ENCODE measurements around the gene FOXP1.
"Not testable (repeated sequence)": the region's sequence is repeated elsewhere in the genome, so short reads cannot be mapped to it uniquely, and the experiment has no call there.

Gene FOXP1

DNA sequence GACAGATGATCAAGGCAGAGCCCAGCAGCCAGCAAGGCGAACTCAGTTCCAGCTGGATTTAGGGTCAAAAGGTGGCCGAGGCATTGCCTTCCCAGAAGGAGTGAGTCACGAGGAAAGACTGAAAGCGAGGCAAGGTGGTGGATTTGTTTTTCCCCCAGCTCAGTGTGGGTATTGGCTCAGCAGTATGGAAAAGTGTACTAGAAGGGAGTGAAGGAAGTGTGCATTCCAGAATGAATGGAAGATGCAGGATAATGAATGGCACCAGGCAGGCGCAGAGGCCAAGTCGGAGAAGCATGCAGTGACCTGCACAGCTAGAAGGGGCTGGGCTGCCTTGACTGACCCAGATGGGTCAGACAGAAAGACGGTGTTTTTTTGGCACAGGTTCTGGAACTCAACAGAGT is 46.3 kb downstream of the FOXP1 start:
- Mint-ChIP-seq H3K4me1 (peaks cover 18% of the 10 kb centered on the region), H3K36me3 (no peaks in the 10 kb centered on the region), H3K27ac (no peak overlapping the region), H3K9me3 (no peaks in the 10 kb centered on the region), H3K4me3 (no peak overlapping the region)
- ATAC-seq (no peak), DNase-seq (ENCODE audit: low spot score in 2 of 2) (no peak)

DNA sequence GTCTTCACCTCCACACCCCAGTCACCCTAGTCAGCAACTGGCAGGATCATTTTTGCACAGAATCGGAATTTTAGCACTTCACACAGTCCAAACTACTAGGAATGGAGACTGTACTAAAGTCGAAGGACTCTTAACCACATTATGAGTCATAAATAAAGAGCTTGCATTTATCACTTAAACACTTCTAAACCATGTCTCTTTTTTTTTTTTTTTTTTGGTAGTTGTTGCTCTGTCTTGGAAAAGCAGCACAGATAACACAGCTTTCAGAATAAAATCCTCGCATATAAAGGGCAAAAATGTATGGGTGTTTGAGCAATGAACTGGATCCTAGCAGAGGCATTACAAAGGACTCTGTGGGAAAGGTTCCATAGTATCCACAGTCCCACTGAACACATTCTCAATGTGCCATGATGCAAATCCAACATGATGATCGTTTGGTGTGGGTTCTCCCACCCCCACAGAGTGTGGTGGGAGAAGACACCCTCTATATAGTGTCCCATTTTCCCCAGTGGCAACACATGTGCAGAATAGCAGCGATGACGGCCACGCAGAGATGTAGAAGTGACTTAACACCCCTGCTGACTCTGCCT is 47.1 kb downstream of the FOXP1 start:
- H3K36me3 Mint-ChIP-seq = no peaks in the 10 kb centered on the region
- H3K27ac Mint-ChIP-seq = no peak overlapping the region

DNA sequence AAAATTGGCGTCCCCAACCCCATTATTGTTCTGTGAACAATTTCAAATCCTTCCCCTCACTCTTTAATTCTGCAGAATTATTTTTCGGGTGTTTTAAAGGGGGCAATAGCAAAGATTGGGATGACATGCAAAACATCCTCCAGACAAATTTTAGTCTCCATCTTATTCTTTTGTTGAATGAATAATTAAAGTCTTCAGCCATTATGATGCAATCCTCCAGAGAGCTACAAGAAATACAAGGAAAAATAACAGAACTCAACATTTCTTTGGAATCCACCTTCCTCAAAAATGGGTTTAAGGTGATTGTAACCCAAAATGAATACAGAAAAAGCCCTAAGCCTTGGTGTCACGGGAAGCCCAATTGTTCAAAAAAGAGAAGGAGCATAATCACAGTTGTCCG is 49.9 kb downstream of the FOXP1 start:
- ATAC-seq (no peak), DNase-seq (ENCODE audit: low spot score in 2 of 2) (no peak)
- Mint-ChIP-seq H3K27ac (no peak overlapping the region), H3K4me1 (peaks cover 24% of the 10 kb centered on the region), H3K9me3 (no peaks in the 10 kb centered on the region), H3K36me3 (no peaks in the 10 kb centered on the region), H3K4me3 (no peak overlapping the region)

More for the DNA sequence above, 47.1 kb downstream of the FOXP1 start:
- no peak for DNase-seq (ENCODE audit: low spot score in 2 of 2)
- ATAC-seq = no peak
- Mint-ChIP-seq H3K4me1 (peaks cover 18% of the 10 kb centered on the region), H3K9me3 (no peaks in the 10 kb centered on the region), H3K4me3 (no peak overlapping the region)

- Mint-ChIP-seq H3K27ac (no peak overlapping the region), H3K36me3 (no peaks in the 10 kb centered on the region), H3K4me3 (no peak overlapping the region), H3K9me3 (no peaks in the 10 kb centered on the region), H3K4me1 (peaks cover 24% of the 10 kb centered on the region)
- ATAC-seq (no peak), DNase-seq (ENCODE audit: low spot score in 2 of 2) (no peak)
Observed at GRCh38 chr3:71532639-71533395, 50.7 kb downstream of the FOXP1 start.

GRCh38 chr3:71530903-71531530 is 52.5 kb downstream of the FOXP1 start:
- no peak overlapping the region for H3K4me3 Mint-ChIP-seq
- no peak overlapping the region for H3K27ac Mint-ChIP-seq
- H3K36me3 Mint-ChIP-seq = no peaks in the 10 kb centered on the region
- ATAC-seq = no peak
- peaks cover 10% of the 10 kb centered on the region for H3K4me1 Mint-ChIP-seq
- no peaks in the 10 kb centered on the region for H3K9me3 Mint-ChIP-seq
- no peak for DNase-seq (ENCODE audit: low spot score in 2 of 2)

GRCh38 chr3:71528816-71529215 is 54.7 kb downstream of the FOXP1 start:
- no peak overlapping the region for H3K4me3 Mint-ChIP-seq
- DNase-seq (ENCODE audit: low spot score in 2 of 2) (no peak), ATAC-seq (no peak)
- H3K27ac Mint-ChIP-seq = no peak overlapping the region
- peaks cover 5% of the 10 kb centered on the region for H3K4me1 Mint-ChIP-seq
- H3K36me3 Mint-ChIP-seq = no peaks in the 10 kb centered on the region
- no peaks in the 10 kb centered on the region for H3K9me3 Mint-ChIP-seq

DNA sequence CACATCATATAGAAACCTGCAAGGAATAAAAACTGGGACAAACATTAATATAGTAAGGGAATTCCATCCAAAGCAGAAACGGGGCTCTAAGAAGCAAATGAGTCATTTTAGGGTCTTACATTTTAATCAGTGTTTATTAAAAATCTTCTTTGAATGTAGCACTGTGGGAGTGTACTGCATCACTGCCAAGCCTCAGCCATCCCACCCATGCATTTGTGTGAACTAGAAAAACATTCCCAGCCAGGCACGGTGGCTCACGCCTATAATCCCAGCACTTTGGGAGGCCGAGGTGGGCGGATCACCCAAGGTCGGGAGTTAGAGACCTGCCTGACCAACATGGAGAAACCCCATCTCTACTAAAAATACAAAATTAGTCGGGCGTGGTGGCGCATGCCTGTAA is 57.1 kb downstream of the FOXP1 start:
- not testable (repeated sequence) for H3K4me3 Mint-ChIP-seq; H3K27ac Mint-ChIP-seq; H3K9me3 Mint-ChIP-seq; H3K4me1 Mint-ChIP-seq; ATAC-seq; DNase-seq (ENCODE audit: low spot score in 2 of 2); H3K36me3 Mint-ChIP-seq

GRCh38 chr3:71525391-71525790 is 58.1 kb downstream of the FOXP1 start:
- Mint-ChIP-seq H3K4me1 (peaks cover 11% of the 10 kb centered on the region), H3K9me3 (no peaks in the 10 kb centered on the region), H3K4me3 (no peak overlapping the region), H3K27ac (no peak overlapping the region), H3K36me3 (no peaks in the 10 kb centered on the region)
- DNase-seq (ENCODE audit: low spot score in 2 of 2) (no peak), ATAC-seq (no peak)

GRCh38 chr3:71524672-71525071 is 58.9 kb downstream of the FOXP1 start:
- Mint-ChIP-seq H3K4me1 (peaks cover 8% of the 10 kb centered on the region), H3K9me3 (no peaks in the 10 kb centered on the region), H3K36me3 (no peaks in the 10 kb centered on the region), H3K27ac (no peak overlapping the region), H3K4me3 (no peak overlapping the region)
- DNase-seq (ENCODE audit: low spot score in 2 of 2) (no peak), ATAC-seq (no peak)

GRCh38 chr3:71523628-71524027 is 59.9 kb downstream of the FOXP1 start:
- DNase-seq (ENCODE audit: low spot score in 2 of 2) (no peak), ATAC-seq (no peak)
- no peak overlapping the region for H3K4me3 Mint-ChIP-seq
- H3K4me1 Mint-ChIP-seq = peaks cover 6% of the 10 kb centered on the region
- no peaks in the 10 kb centered on the region for H3K9me3 Mint-ChIP-seq
- H3K27ac Mint-ChIP-seq = no peak overlapping the region
- no peaks in the 10 kb centered on the region for H3K36me3 Mint-ChIP-seq

- Mint-ChIP-seq H3K36me3 (no peaks in the 10 kb centered on the region), H3K27ac (no peak overlapping the region), H3K4me1 (peaks cover 6% of the 10 kb centered on the region), H3K4me3 (no peak overlapping the region), H3K9me3 (no peaks in the 10 kb centered on the region)
- no peak for DNase-seq (ENCODE audit: low spot score in 2 of 2)
- ATAC-seq = no peak
Observed at GRCh38 chr3:71521940-71522876, 61.3 kb downstream of the FOXP1 start.

- Mint-ChIP-seq H3K27ac (peak overlapping the region; percentile 36), H3K4me3 (no peak overlapping the region), H3K9me3 (no peaks in the 10 kb centered on the region), H3K4me1 (peaks cover 6% of the 10 kb centered on the region), H3K36me3 (no peaks in the 10 kb centered on the region)
- ATAC-seq (no peak), DNase-seq (ENCODE audit: low spot score in 2 of 2) (no peak)
Observed at GRCh38 chr3:71521021-71521352, 62.5 kb downstream of the FOXP1 start.

- Mint-ChIP-seq H3K4me3 (no peak overlapping the region), H3K27ac (peak overlapping the region; percentile 36), H3K9me3 (no peaks in the 10 kb centered on the region), H3K4me1 (peaks cover 6% of the 10 kb centered on the region), H3K36me3 (no peaks in the 10 kb centered on the region)
- DNase-seq (ENCODE audit: low spot score in 2 of 2) (no peak), ATAC-seq (no peak)
Observed at GRCh38 chr3:71520161-71521020, 63.1 kb downstream of the FOXP1 start.

DNA sequence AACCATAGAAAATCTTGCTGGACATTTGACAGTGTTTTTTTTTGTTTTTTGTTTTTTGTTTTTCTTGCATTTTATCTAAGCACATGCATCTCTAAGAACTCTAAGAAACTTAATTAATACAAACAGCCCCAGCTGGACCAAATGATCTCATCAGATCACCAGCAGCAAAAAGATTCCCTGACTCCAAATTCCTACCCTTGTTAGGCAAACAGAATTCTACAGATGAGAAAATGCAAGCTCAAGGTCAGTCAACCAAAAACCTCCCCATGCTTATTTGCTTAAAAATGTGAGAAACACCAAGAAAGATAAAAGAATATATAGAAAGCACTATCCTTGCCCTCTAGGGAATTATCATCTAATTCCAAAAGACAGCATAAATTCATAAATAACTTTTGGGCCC is 65.4 kb downstream of the FOXP1 start:
- no peak for ATAC-seq
- DNase-seq (ENCODE audit: low spot score in 2 of 2) = no peak
- no peak overlapping the region for H3K27ac Mint-ChIP-seq
- peaks cover 6% of the 10 kb centered on the region for H3K4me1 Mint-ChIP-seq
- no peak overlapping the region for H3K4me3 Mint-ChIP-seq
- no peaks in the 10 kb centered on the region for H3K36me3 Mint-ChIP-seq
- no peaks in the 10 kb centered on the region for H3K9me3 Mint-ChIP-seq

Data from stimulated activated effector memory CD8-positive, alpha-beta T cell treated with anti-CD3 and anti-CD28 coated beads, Interleukin-12 subunit alpha, Interleukin-12 subunit beta, amount 100 ng/mL, for 72 hours (primary cell).